Left lobe of liver (tissue), 2 donors: Measurements from ENCODE around the gene LYPD6B. TPM values are rescaled to one million over a fixed set of nuclear protein-coding genes. Genes with fewer than 3 reads are reported as not detected.

Source experiments
- ATAC-seq: fragments of 200-7000 bp; cut with Tn5 transposase; one replicate; pipeline ENCODE4 v1.9.1; 2020; ENCODE audit warnings: mild to moderate bottlenecking, moderate library complexity
- DNase-seq: peaks from one replicate; pipeline ENCODE4 v3.0.0-alpha.2; 2020; ENCODE audit warnings: low spot score
- total RNA-seq: library from RNA; stranded (reverse); gene quantifications from one replicate; pipeline ENCODE4 v1.2.1, GENCODE V29; 2021
- donor health status: DM: no; HTN: no; CAD: no; lungs with moderate emphysema.
- donor health status: DM: no; HTN: yes; CAD: no.

LYPD6B gene
- total RNA-seq, 1 donor from 2014 or later, result not detected

DNA sequence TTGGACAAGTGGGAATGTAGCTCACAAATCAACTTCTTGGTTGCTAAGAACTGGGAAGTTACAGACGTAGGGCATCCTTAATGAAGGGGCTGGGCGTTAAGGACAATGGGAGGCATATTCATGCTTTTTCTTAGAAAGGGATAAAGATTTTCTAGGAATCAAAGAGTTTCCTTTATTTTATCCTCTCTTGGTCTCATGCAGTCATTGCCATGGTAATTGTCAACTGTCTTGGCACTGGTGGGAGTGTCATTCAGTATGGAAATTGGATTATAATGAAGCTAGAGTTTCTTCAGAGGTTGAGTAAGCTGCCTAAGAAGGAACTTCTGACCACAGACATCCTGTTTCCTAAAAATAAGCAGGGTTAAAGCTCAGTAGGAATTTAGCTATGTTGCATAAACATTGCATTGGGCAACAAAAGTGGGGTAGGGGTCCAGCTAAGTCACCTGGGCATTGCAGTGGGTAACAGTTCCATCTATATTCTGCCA, 114.0 kb downstream of the LYPD6B start:
- no peak for ATAC-seq
- DNase-seq, result no peak

DNA sequence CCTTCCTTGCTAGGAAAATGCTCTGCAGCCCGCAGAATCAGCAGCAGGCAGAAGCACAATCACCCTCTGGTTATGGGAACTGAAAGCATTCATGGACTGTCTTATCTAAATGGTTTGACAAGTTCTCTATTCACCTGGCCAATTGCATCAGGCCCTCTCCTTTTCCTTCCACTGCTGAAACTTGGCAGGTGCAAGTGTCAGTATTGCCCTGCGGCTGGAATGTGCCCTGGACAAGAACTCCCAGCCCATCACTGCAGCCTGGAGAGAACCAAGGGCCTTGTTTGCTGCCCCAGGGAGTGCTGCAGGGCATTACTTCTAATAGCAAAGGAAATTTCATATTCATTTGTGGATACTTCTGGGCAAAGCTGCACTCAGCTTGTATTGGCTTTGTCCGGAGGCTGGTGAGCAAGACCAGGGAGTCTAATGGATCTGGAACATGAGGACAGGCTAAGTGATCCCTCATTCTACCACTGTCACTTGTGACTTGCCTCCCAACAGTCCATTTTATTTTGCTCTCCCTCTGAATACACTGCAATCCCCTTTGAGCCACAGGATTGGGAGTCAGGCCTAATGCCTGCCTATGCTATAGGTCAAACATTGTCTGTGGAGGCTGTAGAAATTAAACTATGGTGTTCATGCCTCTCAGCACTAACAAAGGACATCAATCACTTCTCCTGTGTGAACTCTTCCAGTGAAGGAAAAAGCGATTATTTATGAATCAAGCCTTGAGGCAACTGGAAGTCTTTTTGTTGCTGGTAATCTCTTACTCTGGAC, 116.9 kb downstream of the LYPD6B start:
- DNase-seq (no peak), ATAC-seq (no peak)

DNA sequence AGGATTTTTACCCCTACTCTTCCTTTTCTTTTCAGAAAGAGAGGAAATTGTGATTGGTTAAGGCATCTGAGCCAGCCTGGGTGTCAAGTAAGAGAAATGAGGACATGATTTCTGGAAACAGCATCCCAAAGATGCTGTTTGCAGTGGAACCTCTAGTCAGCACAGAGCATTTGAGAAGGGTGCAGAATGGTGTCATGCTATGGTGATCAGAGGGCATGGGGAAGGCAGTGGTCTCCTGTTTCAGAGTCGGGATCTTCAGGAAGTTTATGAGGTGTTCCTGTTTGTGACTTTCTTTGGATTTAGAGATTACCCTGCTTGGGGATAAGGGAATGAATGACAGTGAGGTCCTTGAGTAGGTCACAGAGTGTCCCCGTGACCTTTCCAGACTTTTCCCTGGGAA, 117.5 kb downstream of the LYPD6B start:
- DNase-seq, result no peak
- ATAC-seq, result no peak

DNA sequence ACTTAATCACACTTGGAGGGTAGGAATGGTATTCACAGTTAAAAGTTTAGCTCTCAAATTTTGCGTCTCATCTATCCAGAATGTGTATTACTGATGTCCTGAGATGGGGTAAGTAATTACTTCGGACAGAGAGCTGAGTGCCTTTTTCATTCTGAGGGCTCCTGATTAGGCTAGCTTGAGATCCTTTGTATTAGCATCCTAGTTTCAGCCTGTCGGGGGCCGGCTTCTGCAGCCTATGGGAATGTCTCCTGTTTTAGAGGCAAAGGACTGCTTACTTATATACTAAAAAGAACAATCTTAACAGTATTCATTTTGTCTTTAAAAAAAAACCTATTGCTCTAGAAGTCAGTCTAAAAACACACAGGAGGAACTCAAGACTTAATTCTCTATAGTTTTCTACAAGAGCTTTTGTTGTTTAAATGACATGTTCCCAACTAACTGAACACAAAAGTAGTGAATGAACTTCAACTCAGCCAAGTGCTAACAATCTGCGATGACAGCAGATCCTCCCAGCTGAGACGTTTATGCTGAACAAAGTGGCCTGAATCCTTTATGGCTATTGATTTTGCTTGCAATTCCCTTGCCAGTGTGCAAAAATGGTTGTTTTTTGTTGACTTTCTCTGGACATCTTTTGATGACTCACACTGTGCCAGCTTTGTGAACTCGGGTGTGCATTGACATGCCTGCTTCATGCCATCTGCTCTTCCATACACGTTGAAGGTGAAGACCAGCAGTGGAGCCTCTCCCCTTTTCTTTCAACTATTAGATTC, 118.7 kb downstream of the LYPD6B start:
- ATAC-seq (no peak), DNase-seq (no peak)

DNA sequence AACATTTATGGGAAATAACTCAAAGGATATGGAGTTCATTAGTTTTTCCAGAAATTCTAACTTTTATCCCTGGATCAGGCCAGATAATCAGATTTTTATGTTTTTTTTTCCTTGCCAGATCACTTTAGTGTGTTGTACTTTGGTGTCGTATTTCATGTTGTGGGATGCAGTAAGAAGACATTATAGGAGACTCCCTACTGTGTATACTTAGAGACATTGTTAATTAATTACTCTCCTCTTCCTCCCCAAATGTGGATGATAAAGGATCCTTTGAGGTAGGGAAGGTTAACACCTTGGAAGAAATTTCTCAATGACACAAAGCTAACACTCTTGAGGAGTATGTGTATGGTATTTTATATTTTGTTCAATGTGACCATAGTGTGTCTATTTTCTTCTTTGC, 120.5 kb downstream of the LYPD6B start:
- ATAC-seq (no peak), DNase-seq (no peak)

DNA sequence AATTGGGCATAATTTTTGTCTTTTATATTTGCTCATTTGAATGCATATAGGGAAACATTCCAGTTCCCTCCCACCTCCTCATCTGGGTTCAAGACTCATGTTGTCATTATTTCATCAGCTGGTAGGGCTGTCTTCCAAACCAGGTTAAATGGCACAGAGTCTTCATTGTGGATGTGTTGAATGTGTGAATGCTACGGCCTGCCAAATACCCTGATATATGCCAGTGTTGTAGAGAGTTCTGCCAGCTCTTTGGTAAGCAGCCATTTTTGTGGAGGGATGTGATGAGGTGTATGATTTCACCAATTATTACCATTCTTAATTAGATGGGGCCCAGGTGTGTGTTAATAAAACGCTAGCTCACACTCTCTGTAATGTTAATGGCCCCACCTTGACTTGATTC, 121.7 kb downstream of the LYPD6B start:
- ATAC-seq (no peak), DNase-seq (no peak)

DNA sequence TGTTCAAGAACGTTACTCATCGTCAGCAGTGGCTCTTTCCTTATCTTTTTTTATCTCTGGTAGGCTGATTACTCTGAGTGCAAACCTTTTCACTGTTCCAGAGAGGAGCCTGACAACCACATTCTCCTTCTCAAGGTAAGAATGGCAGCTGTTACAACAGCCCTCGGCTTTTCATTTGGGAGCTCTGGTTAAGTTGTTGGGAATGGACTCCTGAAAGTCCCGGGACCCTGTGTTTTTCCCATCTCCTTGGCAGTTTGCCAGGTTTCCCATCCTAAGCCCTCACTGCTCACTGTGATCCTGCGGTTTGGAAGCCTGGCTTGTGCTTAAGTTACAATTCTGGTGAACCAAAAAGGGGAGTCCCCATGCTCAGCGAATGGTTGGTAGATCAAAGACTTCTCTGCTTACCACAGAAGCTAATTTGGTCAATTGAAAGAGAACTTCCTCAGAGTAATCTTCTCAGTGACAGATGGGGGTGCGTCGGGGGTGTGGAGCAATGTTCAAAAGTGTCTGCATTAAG, 122.3 kb downstream of the LYPD6B start:
- DNase-seq (no peak), ATAC-seq (no peak)

DNA sequence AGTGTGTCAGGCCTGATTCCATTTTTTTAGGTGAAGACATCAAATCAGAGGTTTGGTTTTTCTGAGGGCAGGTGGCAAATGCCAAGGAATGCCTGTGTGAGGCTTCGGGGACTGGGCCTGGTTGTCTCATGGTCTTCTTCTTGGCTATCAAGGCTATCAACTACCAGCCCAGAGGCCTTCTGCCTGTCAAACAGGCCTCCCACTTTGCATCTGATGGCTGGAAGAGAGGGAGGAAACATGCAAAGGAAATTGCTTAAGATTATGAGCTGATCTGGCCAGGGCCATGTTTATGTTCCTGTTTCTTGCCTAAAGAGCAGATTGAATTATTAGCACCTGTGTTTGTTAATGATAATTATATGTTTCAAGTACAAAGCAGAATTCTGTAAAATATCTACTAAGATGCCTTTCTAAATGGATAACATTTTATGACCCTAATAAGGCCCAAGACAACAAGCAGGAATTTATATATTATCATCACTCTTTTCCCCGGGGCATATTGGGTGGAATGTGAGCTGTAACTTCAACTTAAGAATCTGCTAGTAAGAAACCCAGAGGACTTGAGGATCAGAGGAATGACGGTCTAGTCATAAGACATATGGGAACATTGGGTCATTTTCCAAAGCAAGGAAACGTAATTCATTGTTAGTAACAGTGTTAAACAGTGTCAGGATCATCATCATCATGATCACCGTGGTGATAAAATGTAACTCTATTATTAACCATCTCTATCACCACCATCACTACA, 123.2 kb downstream of the LYPD6B start:
- DNase-seq, result no peak
- no peak for ATAC-seq

DNA sequence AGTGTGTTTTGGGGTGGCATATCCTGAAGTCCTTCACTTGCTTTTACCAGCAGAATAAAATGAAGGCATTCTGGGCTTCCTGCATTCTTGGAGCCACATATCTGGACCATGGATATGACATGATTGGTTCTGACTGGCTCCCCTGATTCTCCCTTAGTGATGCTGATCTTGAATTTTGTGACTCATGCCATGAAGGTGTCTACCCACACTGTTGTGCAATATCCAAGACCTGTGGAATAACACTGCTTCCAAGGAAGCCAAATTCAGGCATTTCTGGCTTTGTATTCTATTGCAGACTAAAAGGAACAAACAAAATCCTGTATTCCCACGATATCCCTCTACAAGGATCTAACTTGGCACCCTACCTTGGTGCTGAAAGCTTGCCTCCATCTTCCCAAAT, 125.8 kb downstream of the LYPD6B start:
- DNase-seq (no peak), ATAC-seq (no peak)

DNA sequence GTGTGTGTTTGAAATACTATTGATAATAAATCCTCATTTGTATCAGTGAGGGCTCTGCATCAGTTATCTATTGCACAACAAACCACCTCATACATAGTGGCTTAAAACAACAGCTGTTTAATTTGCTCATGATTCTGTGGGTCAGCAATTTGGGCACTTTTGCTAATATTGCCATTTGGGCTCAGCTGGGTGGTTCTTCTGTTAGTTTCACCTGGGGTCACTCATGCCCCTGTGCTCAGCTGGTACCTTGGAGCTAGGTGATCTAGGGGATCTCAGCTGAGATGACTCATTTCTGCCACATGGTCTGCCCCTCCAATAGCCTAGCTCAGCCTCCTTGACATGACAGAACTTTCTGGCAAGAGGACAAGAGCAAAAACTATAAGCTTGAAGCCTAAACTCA, 126.3 kb downstream of the LYPD6B start:
- no peak for ATAC-seq
- DNase-seq, result no peak

DNA sequence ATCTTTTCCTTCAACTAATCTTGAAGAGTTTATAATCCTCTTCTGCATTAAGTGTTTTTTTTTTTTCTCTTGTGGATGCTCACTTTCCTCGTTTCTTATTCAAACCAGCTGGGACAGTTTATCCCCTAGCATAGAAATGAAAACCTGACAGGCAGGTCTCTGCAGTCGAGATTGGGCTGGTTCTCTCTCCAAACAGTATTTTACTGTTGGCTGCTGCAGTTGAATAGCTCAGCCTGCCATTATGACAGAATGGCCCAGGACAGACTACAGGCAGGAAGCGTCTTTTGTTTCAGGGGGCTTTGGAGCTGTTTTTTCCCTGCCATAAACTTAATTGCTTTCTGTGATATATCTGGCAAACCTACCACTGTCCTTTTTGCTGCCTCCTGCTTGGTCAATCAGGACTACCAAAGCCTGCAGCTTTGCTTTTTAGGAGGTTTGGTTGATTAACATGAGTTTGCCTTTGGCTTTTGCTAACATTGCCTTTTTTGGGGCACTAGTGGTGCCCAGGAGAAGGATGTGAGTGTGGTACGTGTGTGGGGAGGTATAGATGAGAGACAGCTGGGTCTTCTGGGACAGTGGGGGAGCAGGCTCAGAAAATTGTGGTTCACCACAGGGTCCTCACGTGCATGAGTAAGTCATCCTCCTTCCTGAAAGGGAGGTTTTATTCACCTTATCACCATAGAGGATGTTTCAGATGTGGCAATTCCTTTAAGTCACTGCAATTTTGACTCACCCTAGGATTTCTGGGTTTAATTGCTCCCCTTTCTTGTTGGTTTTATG, 128.7 kb downstream of the LYPD6B start:
- DNase-seq (no peak), ATAC-seq (no peak)

DNA sequence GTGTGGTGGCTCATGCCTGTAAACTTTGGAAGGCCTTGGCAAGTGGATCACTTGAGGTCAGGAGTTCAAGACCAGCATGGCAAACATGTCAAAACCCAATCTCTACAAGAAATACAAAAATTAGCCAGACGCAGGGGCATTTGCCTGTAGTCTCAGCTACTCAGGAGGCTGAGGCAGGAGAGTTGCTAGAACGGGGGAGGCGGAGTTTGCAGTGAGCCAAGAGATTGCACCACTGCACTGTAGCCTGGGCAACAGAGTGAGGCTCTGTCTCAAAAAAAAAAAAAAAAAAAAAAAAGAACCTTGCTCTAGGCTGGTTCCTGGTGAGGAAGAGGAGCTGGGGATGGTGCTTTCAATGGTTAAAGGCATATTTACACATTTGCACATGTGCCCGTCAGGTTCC, 129.4 kb downstream of the LYPD6B start:
- no peak for ATAC-seq
- no peak for DNase-seq

DNA sequence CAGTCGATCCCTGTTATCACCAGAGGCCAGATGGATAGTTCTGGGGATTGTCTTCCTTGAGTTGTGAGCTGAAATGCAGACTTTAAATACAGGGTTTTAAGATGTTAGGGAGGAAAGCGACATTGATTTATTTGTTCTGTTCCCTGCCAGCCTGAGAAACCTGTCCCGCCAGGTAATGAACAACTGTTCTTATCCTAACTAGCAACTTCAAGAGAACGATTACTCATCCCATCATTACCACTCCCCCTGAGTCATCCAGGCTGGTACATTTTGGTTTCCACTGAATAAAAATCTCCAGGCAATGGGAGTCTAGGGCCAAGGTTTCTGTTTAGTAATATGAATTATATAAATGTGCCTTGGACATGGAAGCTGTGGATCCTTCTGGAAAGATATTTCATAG, 131.2 kb downstream of the LYPD6B start:
- ATAC-seq, result no peak
- no peak for DNase-seq

DNA sequence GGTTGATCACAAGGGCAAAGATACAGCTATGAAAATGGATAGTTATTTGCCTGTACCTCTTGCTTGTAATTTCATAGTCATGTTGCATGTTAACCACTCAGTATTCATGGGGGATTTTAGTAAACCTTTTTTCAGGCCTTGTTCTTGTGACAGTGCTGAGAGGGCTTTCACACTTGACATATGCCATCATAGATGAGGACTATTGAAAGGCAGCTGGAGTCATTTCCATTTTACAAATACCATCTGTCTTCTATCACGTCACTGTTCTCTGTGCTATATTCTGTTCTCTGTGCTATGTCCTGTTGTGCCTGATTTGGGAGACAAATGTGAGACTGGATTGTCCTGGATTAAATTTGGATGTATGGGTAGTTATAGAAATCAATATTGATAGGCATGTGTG, 131.7 kb downstream of the LYPD6B start:
- ATAC-seq (no peak), DNase-seq (no peak)

DNA sequence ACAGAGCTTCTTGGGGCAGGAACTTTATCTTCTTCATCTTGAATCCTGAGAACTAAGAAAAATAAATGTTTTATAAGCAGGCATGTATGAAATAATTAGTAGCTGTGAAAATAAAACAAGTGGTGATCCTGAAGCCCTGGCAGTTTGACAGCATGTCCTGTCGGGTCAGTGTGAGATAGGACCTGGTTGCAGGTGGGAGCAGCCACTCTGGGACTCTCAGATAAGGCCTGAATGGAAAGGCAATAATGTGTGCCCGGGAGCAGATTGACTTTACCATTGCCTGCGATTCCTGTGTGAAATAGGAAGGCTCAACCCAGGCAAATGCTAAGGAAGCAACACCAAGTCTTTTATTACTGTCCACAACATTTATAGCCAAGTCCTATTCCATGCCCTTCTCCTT, 132.4 kb downstream of the LYPD6B start:
- ATAC-seq, result no peak
- DNase-seq, result no peak

DNA sequence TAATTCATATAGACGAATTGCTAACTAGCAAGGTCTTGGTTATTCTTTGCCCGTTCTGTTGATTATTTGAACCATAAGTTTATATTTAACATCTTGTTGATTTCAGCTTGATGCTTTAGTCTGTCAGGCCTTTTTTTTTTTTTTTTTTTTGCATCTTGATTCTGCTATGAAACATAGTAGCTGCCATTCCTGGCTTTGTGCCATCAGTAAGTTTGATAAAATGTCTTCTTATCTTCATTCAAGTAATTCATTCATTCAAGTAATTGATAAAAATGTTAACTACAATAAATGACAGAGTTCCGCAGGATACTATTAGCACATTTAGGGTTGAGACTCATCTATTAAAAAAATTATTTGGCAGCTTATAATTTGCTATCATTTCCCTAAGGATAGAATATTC, 134.7 kb downstream of the LYPD6B start:
- ATAC-seq, result no peak
- DNase-seq, result no peak

DNA sequence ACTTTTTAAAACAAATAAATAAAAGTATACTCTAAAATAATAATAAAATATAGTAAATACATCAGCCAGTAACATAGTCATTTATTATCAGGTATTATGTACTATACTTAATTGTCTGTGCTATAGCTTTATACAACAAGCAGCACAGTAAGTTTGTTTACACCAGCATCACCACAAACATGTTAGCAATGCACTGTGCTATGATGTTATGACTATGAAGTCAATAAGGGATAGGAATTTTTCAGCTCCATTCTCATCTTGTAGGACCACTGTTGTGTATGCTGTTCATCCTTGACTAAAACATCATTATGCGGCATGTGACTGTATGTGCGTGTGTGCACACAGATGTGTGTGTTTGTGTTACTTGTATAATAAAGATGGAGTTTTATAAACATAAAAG, 137.5 kb downstream of the LYPD6B start:
- DNase-seq, result no peak
- ATAC-seq, result no peak

DNA sequence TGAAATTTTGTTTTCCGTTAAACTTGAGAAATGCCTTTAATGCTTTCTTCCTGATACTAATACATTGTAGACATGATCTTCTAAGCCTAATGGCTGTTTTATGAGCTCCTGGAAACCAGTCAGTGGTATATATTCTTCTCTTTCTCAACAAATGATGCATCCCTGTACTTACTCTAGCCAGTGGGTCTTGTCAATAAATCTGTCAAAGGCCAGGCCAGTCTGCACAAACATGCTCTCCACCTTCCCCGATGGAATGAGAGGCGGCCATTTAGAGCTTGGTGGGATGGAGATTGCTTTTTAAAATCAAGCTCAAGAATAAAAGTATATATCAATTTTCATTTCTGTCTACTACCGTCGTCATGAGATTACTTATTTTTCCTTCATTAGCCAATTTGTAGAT, 140.1 kb downstream of the LYPD6B start:
- no peak for DNase-seq
- no peak for ATAC-seq

DNA sequence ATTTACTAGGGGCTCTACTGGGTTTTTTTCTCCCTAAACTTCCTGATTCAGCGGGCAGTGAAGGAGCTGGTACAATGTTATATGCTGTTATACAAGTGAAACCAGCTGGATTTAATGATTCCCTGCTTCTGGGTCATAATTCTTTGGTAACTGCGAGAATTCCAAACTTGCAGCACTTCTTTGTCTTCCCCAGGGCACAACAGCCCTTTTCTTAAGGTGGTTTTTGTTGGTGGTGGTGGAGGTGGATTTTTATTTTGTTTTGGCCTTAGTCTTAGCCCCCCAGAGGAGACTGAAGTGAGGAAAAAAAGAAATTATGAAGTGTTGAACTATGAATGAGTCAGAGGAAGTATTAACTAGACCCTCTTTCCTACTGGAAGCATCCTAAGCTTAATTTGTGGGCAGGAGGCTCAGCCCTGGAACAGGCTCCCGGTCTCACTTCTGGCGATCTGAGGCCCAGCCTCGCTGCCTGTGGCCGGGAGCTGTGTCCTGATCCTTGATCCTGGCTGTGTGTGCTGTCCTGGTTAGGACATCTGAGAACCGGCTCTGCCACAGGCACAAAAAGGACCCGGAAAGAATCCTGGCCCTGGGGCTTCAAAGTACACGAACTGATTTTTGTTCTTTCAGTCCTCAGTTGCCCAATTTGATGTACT, 141.9 kb downstream of the LYPD6B start:
- no peak for DNase-seq
- ATAC-seq, result no peak

DNA sequence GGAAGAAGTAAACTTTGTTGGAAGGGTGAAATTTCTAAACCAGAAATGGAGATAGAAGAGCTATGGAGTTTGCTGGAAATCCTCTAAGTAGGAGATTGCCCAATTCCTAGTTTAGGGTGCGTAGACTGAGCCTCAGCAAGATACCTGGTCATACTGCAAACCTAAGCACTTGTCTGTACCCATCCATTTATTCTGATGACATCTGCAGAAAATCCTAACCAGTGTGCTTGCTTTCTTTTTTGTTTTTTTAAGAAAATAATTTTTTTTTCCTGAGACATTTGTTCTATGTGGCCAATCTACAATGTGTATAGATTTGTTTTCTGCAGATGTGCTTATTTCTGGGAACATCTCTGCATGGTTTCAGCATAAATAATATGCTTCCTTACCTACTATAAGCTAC, 144.7 kb downstream of the LYPD6B start:
- ATAC-seq, result no peak
- DNase-seq, result no peak
